HFF-Myc (cell line): ENCODE measurements around the gene NPHP4.

Experiments
- DNase-seq: peaks from one replicate; pipeline ENCODE4 v3.0.0-alpha.2; 2011; ENCODE audit warnings: low read depth; ENCODE audit errors: extremely low read depth
- H3K4me3 ChIP-seq: replicated peaks from 2 replicates; pipeline ENCODE4 v1.5.1; 2011; ENCODE audit warnings: low read depth, mild to moderate bottlenecking, control low read depth, low read length
- CTCF ChIP-seq: IDR thresholded peaks from 2 replicates; pipeline ENCODE4 v1.5.1; 2012; ENCODE audit warnings: mild to moderate bottlenecking, low read depth, low read length, control low read depth; ENCODE audit errors: missing control alignments

Gene NPHP4

GRCh38 chr1:5903031-5903430 is 89.2 kb downstream of the NPHP4 start:
- no peak for DNase-seq
- TF ChIP-seq CTCF: no peak
- no peak overlapping the region for H3K4me3 ChIP-seq

GRCh38 chr1:5901841-5902240 is 90.4 kb downstream of the NPHP4 start:
- DNase-seq: no peak

GRCh38 chr1:5901150-5901549 is 91.1 kb downstream of the NPHP4 start:
- no peak for DNase-seq
- no peak overlapping the region for H3K4me3 ChIP-seq
- TF ChIP-seq CTCF: no peak

More at GRCh38 chr1:5901841-5902240, 90.4 kb downstream of the NPHP4 start:
- H3K4me3 ChIP-seq: no peak overlapping the region
- TF ChIP-seq CTCF: no peak

- no peak for TF ChIP-seq CTCF
- no peak overlapping the region for H3K4me3 ChIP-seq
- DNase-seq: no peak
These were observed 94.0 kb downstream of the NPHP4 start for GRCh38 chr1:5898266-5898665.

GRCh38 chr1:5896706-5897660 is 95.2 kb downstream of the NPHP4 start:
- no peak for DNase-seq
- TF ChIP-seq CTCF: no peak
- H3K4me3 ChIP-seq: no peak overlapping the region

- TF ChIP-seq CTCF: no peak
- DNase-seq: no peak
- no peak overlapping the region for H3K4me3 ChIP-seq
These were observed 96.5 kb downstream of the NPHP4 start for GRCh38 chr1:5895446-5896406.
